ENCODE results near the gene DCC. TPM values are rescaled to one million over a fixed set of nuclear protein-coding genes. Genes with fewer than 3 reads are reported as not detected.
A peak's percentile ranks its signal among the peaks of the same experiment; 100 is the strongest.

The DCC gene
- total RNA-seq, 6 donors from 2014 or later: 0.33 to 3.5 (median 1.0) TPM

DNA sequence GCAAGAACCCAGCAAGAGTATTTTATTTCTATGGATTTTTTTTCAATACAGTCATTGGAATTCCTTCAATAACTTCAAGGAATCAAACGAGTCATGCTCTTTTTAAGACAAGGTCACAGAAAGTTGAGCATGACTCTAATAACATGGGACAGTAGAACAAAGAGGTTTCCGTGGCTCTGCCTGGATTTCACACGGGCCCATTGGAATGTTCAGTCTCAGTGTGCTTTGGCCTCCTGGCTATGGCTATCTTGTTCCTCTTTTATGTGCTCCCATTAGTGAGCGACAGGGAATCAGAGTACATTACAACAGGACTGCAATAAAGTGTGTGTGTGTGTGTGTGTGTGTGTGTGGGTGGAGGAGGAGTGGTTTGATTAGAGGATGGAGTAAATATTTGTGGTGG lies 312.4 kb downstream of the DCC start:
- 79 to 85% methylated on average over 4 of the region's 4 CpGs for WGBS, 2 donors
- Histone ChIP-seq H3K4me1 (no peaks in the 10 kb centered on the region), H3K27me3 (no peaks in the 10 kb centered on the region), H3K36me3 (no peaks in the 10 kb centered on the region), H3K4me3 (no peak overlapping the region), H3K27ac (no peak overlapping the region), H3K9me3 (no peaks in the 10 kb centered on the region)
- ATAC-seq (ENCODE audit: low FRiP score in 2 of 2) (no peak), DNase-seq (no peak)
- TF ChIP-seq EP300 (IDR thresholded peaks at IDR 0.05) (no peak), POLR2AphosphoS5 (IDR thresholded peaks at IDR 0.05) (no peak), POLR2A (IDR thresholded peaks at IDR 0.05) (no peak)
- TF ChIP-seq, protein P1, sequence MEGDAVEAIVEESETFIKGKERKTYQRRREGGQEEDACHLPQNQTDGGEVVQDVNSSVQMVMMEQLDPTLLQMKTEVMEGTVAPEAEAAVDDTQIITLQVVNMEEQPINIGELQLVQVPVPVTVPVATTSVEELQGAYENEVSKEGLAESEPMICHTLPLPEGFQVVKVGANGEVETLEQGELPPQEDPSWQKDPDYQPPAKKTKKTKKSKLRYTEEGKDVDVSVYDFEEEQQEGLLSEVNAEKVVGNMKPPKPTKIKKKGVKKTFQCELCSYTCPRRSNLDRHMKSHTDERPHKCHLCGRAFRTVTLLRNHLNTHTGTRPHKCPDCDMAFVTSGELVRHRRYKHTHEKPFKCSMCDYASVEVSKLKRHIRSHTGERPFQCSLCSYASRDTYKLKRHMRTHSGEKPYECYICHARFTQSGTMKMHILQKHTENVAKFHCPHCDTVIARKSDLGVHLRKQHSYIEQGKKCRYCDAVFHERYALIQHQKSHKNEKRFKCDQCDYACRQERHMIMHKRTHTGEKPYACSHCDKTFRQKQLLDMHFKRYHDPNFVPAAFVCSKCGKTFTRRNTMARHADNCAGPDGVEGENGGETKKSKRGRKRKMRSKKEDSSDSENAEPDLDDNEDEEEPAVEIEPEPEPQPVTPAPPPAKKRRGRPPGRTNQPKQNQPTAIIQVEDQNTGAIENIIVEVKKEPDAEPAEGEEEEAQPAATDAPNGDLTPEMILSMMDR (IDR thresholded peaks at IDR 0.05): no peak

DNA sequence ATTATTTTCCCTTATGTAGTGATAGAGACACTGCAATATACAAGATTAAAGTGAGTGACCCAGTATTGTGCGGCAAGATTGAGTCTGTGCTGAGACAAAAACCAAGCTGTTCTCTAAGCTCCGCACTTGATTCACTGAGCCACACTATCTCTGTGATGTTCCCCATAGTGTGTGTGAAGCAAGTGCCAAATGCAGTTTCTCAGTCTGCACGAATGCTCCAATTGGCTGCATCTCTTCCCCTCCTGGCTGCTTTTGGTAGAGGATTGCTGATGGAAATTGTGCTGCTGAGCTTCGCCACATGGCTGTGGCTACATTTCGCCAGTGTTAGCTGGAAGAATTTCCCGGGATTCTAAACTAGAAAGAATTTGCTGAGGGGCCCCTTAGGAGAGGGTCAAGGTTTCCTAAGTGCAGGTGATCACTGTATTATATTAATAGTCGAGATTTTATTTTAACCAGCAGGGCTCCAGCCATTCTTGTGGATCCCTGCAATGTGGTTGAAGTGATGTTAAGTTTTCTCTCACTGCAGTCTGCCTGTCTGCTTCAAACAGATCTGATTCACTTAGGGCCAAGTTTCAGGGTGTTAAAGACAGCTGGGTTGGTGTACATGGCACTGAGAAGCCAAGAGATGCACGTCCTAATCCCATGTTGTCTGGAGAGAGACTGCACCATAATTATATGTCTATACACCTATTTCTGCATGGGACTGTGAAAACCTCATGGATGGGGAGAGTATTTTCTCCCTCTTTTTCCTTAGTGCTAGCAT lies 317.2 kb downstream of the DCC start:
- Histone ChIP-seq H3K36me3 (no peaks in the 10 kb centered on the region), H3K27ac (no peak overlapping the region), H3K27me3 (no peaks in the 10 kb centered on the region), H3K4me1 (no peaks in the 10 kb centered on the region), H3K4me3 (no peak overlapping the region), H3K9me3 (no peaks in the 10 kb centered on the region)
- TF ChIP-seq, protein P1 (IDR thresholded peaks at IDR 0.05): no peak
- 79 to 82% methylated on average over 8 of the region's 8 CpGs for WGBS, 2 donors
- ATAC-seq (ENCODE audit: low FRiP score in 2 of 2): no peak
- DNase-seq: no peak

DNA sequence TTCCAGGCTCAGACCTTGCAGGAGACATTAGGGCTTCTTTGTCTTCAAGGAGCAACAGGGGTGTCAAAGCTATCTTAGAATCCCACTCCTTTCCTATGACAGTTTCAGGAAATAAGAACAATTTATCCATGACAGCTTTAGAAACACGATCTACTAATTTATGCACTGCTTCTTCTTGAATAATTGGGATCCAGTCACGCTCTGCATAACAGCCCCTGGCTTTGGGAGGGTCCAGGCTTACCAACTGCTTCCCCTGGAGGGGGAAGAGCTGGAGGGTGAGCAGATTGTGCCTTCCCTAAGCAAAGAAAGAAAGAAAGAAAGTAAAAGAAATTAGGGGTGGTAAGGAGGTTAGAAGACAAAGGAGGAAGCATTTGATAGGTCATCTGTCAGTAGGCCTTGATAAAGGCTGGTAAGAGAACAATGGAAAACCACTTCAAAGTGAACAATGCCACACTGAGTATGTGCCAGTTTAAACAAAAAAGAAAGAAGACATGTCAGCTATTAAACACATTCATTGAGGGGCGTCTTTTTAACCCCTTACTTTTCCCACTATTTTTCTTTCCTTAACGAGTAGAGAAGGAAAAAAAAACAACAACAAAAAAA lies 327.6 kb downstream of the DCC start:
- Histone ChIP-seq H3K27ac (no peak overlapping the region), H3K4me3 (no peak overlapping the region), H3K9me3 (no peaks in the 10 kb centered on the region), H3K27me3 (no peaks in the 10 kb centered on the region), H3K4me1 (no peaks in the 10 kb centered on the region), H3K36me3 (no peaks in the 10 kb centered on the region)
- 38% methylated on average over 4 of the region's 4 CpGs for WGBS, 2 donors
- ATAC-seq (ENCODE audit: low FRiP score in 2 of 2) (no peak), DNase-seq (no peak)
- no peak for TF ChIP-seq POLR2AphosphoS5 (IDR thresholded peaks at IDR 0.05)
- no peak for TF ChIP-seq POLR2A (IDR thresholded peaks at IDR 0.05)
- TF ChIP-seq, protein P1 (IDR thresholded peaks at IDR 0.05): no peak
- TF ChIP-seq EP300 (IDR thresholded peaks at IDR 0.05): no peak

DNA sequence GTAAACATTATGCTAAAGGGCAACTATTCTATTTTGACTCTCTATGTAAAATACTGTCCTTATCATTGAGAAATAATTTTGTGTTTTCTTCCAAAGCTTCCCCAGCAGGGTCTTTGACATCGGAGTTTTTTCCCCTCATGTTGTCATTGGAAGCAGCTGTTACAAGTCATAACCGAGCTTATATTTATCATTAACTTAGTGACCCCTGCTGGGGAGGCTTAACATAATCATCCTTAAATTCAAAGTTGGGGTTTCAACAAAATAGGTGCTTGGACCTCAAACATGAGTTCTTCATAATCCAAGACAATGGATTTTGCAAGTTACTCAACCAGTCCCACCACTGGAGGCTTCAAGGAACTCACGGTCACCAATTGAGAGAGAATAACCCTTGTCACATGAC lies 330.9 kb downstream of the DCC start:
- 11 to 21% methylated on average over 3 of the region's 3 CpGs for WGBS, 2 donors
- H3K27me3 ChIP-seq: no peaks in the 10 kb centered on the region
- H3K4me3 ChIP-seq: no peak overlapping the region
- H3K27ac ChIP-seq: no peak overlapping the region
- H3K9me3 ChIP-seq: no peaks in the 10 kb centered on the region
- H3K36me3 ChIP-seq: no peaks in the 10 kb centered on the region
- TF ChIP-seq, protein P1 (IDR thresholded peaks at IDR 0.05): peak in 3 of 6 experiments; percentile 15 to 32 (median 21)
- TF ChIP-seq POLR2AphosphoS5 (IDR thresholded peaks at IDR 0.05) (no peak), EP300 (IDR thresholded peaks at IDR 0.05) (no peak)
- DNase-seq (no peak), ATAC-seq (ENCODE audit: low FRiP score in 2 of 2) (no peak)
- no peaks in the 10 kb centered on the region for H3K4me1 ChIP-seq

DNA sequence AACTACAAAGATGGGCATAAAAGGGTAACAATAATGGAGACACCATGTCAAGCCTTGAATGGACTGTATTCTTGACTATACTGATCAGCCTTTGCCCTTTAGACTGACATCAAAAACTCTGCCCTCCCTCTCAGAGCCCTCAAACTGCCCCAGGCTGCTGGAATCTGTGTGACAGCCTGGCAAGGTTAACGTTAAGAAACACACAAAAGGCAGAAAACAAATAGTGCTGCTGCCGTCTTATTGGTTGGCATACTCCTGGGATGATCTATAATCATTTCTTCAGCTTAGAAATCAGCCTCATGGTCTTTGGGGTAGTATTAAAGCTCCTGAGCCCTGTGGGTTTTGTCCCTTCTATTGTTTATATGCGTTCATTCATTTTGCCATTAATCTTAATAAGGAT lies 338.0 kb downstream of the DCC start:
- 67 to 70% methylated on average over 3 of the region's 3 CpGs for WGBS, 2 donors
- H3K4me3 ChIP-seq: no peak overlapping the region
- H3K4me1 ChIP-seq: no peaks in the 10 kb centered on the region
- H3K27ac ChIP-seq: no peak overlapping the region
- TF ChIP-seq POLR2AphosphoS5 (IDR thresholded peaks at IDR 0.05): no peak
- TF ChIP-seq, protein P1 (IDR thresholded peaks at IDR 0.05): no peak
- TF ChIP-seq EP300 (IDR thresholded peaks at IDR 0.05): no peak
- TF ChIP-seq POLR2A (IDR thresholded peaks at IDR 0.05): no peak
- DNase-seq (no peak), ATAC-seq (ENCODE audit: low FRiP score in 2 of 2) (no peak)
- H3K27me3 ChIP-seq: no peaks in the 10 kb centered on the region
- H3K36me3 ChIP-seq: no peaks in the 10 kb centered on the region
- H3K9me3 ChIP-seq: no peaks in the 10 kb centered on the region

Measured in upper lobe of left lung (tissue), 6 donors.